Natural killer cell (primary cell): ENCODE measurements around the gene IGSF11. TPM values are rescaled to one million over a fixed set of nuclear protein-coding genes. Genes with fewer than 3 reads are reported as not detected.

Source experiments
- ATAC-seq, 3 donors: fragments of 150-1000 bp in 2 of 3; fragments of 200-7000 bp in 1 of 3; cut with Tn5 transposase; 1 replicate in 1 of 3; 2 replicates in 2 of 3; pipeline ENCODE4 v1.10.0; 2021; ENCODE audit warnings: mild to moderate bottlenecking in 2 of 3, moderate library complexity in 2 of 3
- DNase-seq, 2 donors: peaks; one replicate each; pipeline versions ENCODE4 v3.0.0 to v3.0.0-alpha.2; 2013 to 2021; ENCODE audit warnings: mixed read lengths in 1 of 2
- H3K27ac ChIP-seq: one replicate; pipeline ENCODE4 v1.5.1; 2013; ENCODE audit warnings: mild to moderate bottlenecking, low read length
- H3K27me3 ChIP-seq: one replicate; pipeline ENCODE4 v1.6.1; 2013; ENCODE audit warnings: low read length; ENCODE audit not compliant: control insufficient read depth, insufficient read depth
- H3K36me3 ChIP-seq: one replicate; pipeline ENCODE4 v1.6.1; 2013; ENCODE audit warnings: low read length; ENCODE audit not compliant: control insufficient read depth, insufficient read depth
- H3K4me1 ChIP-seq: one replicate; pipeline ENCODE4 v1.6.1; 2013; ENCODE audit warnings: low read length; ENCODE audit not compliant: control insufficient read depth, insufficient read depth
- H3K4me3 ChIP-seq: one replicate; pipeline ENCODE4 v1.5.1; 2013; ENCODE audit warnings: low read length
- H3K9me3 ChIP-seq: one replicate; pipeline ENCODE4 v1.6.1; 2013; ENCODE audit warnings: low read length; ENCODE audit not compliant: control insufficient read depth, insufficient read depth
- H3K27ac Mint-ChIP-seq, 2 donors: one replicate each; pipeline ENCODE4 v1.8.0; 2022; ENCODE audit warnings: mild to moderate bottlenecking in 2 of 2, mixed read lengths in 2 of 2, moderate library complexity in 1 of 2
- H3K27me3 Mint-ChIP-seq, 2 donors: one replicate each; pipeline ENCODE4 v1.8.0; 2022; ENCODE audit warnings: low read depth in 2 of 2, mixed read lengths in 2 of 2
- H3K36me3 Mint-ChIP-seq: one replicate; pipeline ENCODE4 v1.8.0; 2022; ENCODE audit warnings: mixed read lengths
- H3K4me1 Mint-ChIP-seq, 2 donors: one replicate each; pipeline ENCODE4 v1.8.0; 2022; ENCODE audit warnings: mixed read lengths in 2 of 2
- H3K4me3 Mint-ChIP-seq: one replicate; pipeline ENCODE4 v1.8.0; 2022; ENCODE audit warnings: mild to moderate bottlenecking, moderate library complexity, mixed read lengths
- H3K9me3 Mint-ChIP-seq, 2 donors: one replicate each; pipeline ENCODE4 v1.8.0; 2022; ENCODE audit warnings: mixed read lengths in 2 of 2
- WGBS: methylation state at CpG from one replicate; pipeline ENCODE4 v1.1.7; 2013; ENCODE audit warnings: missing lambda C conversion rate; ENCODE audit not compliant: insufficient coverage; 5-methylcytosine and 5-hydroxymethylcytosine counted together
- intact Hi-C: fragments of 100-400 bp; cut with micrococcal nuclease; formaldehyde crosslinking; loops from one replicate; pipeline ENCODE4 v1.14.2; 2022
- total RNA-seq, 4 donors: library from RNA; stranded (reverse); fragments of 120-200 nt in 1 of 4; gene quantifications; one replicate each; pipeline versions ENCODE4 v1.2.3 to v1.2.4, GENCODE V29; 2013 to 2022
- TF ChIP-seq, protein P1 (sequence below): fragments of 200-600 bp; IDR thresholded peaks from one replicate; pipeline ENCODE4 v1.8.0; 2022; ENCODE audit warnings: antibody characterized with exemption

IGSF11 gene
- total RNA-seq, 3 donors from 2014 or later (not counting 1 experiment from before 2014, with no cell fraction given): 0.66 to 2.3 TPM; not detected in 1

DNA sequence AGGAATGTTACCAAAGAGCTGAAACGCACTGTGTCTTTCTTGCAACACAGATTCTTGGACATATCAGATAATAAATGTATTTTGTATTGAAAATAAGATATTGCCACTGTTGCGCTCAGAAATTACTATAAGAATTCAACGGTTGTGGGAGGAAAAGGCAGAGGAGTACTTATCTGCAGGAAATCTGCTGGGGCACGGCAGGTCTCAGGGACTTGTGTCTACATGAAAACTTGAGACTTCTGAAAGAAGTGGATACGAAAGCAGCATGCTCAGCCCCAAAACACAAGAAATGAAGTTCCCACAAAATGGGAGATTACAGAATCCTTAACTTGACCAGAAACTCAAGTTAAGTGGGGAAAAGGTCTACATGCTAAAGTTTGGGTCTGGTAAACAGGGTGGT is 86.5 kb downstream of the IGSF11 start:
- Mint-ChIP-seq H3K36me3 (no peaks in the 10 kb centered on the region), H3K9me3 (no peaks in the 10 kb centered on the region), H3K4me3 (no peak overlapping the region), H3K27me3 (no peaks in the 10 kb centered on the region), H3K4me1 (no peaks in the 10 kb centered on the region), H3K27ac (no peak overlapping the region)
- H3K36me3 ChIP-seq: no peaks in the 10 kb centered on the region
- intact Hi-C loops: no loop called here
- WGBS: 76% methylated on average over 5 of the region's 5 CpGs
- no peaks in the 10 kb centered on the region for H3K4me1 ChIP-seq
- ATAC-seq (no peak), DNase-seq (peak in 1 of 2 donors; percentile 10)
- no peaks in the 10 kb centered on the region for H3K27me3 ChIP-seq
- no peak overlapping the region for H3K4me3 ChIP-seq
- H3K27ac ChIP-seq: no peak overlapping the region
- no peaks in the 10 kb centered on the region for H3K9me3 ChIP-seq
- TF ChIP-seq, protein P1, sequence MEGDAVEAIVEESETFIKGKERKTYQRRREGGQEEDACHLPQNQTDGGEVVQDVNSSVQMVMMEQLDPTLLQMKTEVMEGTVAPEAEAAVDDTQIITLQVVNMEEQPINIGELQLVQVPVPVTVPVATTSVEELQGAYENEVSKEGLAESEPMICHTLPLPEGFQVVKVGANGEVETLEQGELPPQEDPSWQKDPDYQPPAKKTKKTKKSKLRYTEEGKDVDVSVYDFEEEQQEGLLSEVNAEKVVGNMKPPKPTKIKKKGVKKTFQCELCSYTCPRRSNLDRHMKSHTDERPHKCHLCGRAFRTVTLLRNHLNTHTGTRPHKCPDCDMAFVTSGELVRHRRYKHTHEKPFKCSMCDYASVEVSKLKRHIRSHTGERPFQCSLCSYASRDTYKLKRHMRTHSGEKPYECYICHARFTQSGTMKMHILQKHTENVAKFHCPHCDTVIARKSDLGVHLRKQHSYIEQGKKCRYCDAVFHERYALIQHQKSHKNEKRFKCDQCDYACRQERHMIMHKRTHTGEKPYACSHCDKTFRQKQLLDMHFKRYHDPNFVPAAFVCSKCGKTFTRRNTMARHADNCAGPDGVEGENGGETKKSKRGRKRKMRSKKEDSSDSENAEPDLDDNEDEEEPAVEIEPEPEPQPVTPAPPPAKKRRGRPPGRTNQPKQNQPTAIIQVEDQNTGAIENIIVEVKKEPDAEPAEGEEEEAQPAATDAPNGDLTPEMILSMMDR: no peak

GRCh38 chr3:118946449-118946848 is 88.2 kb downstream of the IGSF11 start:
- no peak for DNase-seq
- TF ChIP-seq, protein P1: no peak
- H3K9me3 ChIP-seq: no peaks in the 10 kb centered on the region
- H3K36me3 Mint-ChIP-seq: no peaks in the 10 kb centered on the region
- no peaks in the 10 kb centered on the region for H3K27me3 Mint-ChIP-seq
- no peaks in the 10 kb centered on the region for H3K4me1 ChIP-seq
- H3K27ac Mint-ChIP-seq: no peak overlapping the region
- no peaks in the 10 kb centered on the region for H3K36me3 ChIP-seq
- no peaks in the 10 kb centered on the region for H3K27me3 ChIP-seq
- intact Hi-C loops: no loop called here
- no peak overlapping the region for H3K27ac ChIP-seq
- 87% methylated on average over 4 of the region's 4 CpGs for WGBS
- ATAC-seq: no peak
- no peak overlapping the region for H3K4me3 Mint-ChIP-seq
- H3K4me3 ChIP-seq: no peak overlapping the region
- no peaks in the 10 kb centered on the region for H3K4me1 Mint-ChIP-seq
- H3K9me3 Mint-ChIP-seq: no peaks in the 10 kb centered on the region

GRCh38 chr3:118945834-118946233 is 88.8 kb downstream of the IGSF11 start:
- H3K9me3 Mint-ChIP-seq: no peaks in the 10 kb centered on the region
- no CpG with 5 or more reads among the region's 4 CpGs for WGBS
- Histone ChIP-seq H3K4me3 (no peak overlapping the region), H3K36me3 (no peaks in the 10 kb centered on the region), H3K9me3 (no peaks in the 10 kb centered on the region), H3K27me3 (no peaks in the 10 kb centered on the region), H3K4me1 (no peaks in the 10 kb centered on the region), H3K27ac (no peak overlapping the region)
- DNase-seq (no peak), ATAC-seq (no peak)
- no peaks in the 10 kb centered on the region for H3K36me3 Mint-ChIP-seq
- intact Hi-C loops: no loop called here
- H3K27me3 Mint-ChIP-seq: no peaks in the 10 kb centered on the region
- no peak overlapping the region for H3K27ac Mint-ChIP-seq
- TF ChIP-seq, protein P1: no peak
- no peak overlapping the region for H3K4me3 Mint-ChIP-seq
- no peaks in the 10 kb centered on the region for H3K4me1 Mint-ChIP-seq

- intact Hi-C loops: no loop called here
- TF ChIP-seq, protein P1: no peak
- Mint-ChIP-seq H3K27ac (no peak overlapping the region), H3K36me3 (no peaks in the 10 kb centered on the region), H3K27me3 (peaks cover 0 to 2% of the 10 kb centered on the region in 2 donors), H3K4me3 (no peak overlapping the region), H3K9me3 (no peaks in the 10 kb centered on the region), H3K4me1 (no peaks in the 10 kb centered on the region)
- DNase-seq: no peak
- Histone ChIP-seq H3K9me3 (no peaks in the 10 kb centered on the region), H3K36me3 (no peaks in the 10 kb centered on the region), H3K27me3 (no peaks in the 10 kb centered on the region), H3K4me1 (no peaks in the 10 kb centered on the region), H3K4me3 (no peak overlapping the region), H3K27ac (no peak overlapping the region)
- ATAC-seq: no peak
These were observed 91.0 kb downstream of the IGSF11 start for GRCh38 chr3:118943597-118943996.
